HG03565 (cell line): ENCODE results near the gene TMEM212.
"Not testable (repeated sequence)": the region's sequence is repeated elsewhere in the genome, so short reads cannot be mapped to it uniquely, and the experiment has no call there.

Experiments
- ATAC-seq: cut with Tn5 transposase; IDR thresholded peaks from one replicate; pipeline ENCODE4 v1.9.1; 2021; ENCODE audit warnings: mild to moderate bottlenecking, moderate library complexity; ENCODE audit not compliant: unreplicated experiment

The TMEM212 gene

DNA sequence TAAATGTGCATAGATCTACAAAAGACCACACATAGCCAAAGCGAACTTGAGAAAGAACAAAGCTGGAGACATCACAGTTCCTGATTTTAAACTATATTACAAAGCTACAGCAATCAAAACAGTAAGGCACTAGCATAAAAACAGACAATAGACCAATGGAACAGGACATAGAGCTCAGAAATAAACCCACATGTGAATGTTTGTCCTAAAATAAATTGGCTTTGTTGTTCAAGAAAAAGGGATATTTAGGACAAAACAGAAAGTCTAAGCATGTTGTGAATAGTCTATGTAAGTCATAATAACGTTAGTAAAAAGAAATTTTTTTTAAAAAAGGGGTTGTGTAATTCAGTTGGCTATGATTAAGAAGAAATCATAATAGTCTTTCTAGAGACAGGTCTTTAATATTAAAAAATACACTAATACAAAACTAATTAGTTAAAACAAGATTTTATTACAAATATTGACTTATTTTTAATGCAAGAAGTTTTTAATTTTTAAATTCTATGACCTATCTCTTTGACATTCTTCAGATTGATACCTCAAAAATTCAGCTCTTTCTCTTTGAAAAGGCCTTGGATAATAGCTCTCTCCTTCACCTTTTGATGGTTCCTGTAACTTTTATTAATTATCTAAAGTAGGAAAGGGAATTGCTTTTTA lies 11.6 kb downstream of the TMEM212 start:
- ATAC-seq = no peak

DNA sequence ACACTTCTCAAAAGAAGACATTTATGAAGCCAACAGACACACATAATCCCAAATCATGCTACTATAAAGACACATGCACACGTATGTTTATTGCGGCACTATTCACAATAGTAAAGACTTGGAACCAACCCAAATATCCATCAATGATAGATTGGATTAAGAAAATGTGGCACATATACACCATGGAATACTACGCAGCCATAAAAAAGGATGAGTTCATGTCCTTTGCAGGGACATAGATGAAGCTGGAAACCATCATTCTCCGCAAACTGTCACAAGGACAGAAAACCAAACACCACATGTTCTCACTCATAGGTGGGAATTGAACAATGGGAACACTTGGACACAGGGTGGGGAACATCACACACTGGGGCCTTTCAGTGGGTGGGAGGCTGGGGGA lies 15.6 kb downstream of the TMEM212 start:
- not testable (repeated sequence) for ATAC-seq

DNA sequence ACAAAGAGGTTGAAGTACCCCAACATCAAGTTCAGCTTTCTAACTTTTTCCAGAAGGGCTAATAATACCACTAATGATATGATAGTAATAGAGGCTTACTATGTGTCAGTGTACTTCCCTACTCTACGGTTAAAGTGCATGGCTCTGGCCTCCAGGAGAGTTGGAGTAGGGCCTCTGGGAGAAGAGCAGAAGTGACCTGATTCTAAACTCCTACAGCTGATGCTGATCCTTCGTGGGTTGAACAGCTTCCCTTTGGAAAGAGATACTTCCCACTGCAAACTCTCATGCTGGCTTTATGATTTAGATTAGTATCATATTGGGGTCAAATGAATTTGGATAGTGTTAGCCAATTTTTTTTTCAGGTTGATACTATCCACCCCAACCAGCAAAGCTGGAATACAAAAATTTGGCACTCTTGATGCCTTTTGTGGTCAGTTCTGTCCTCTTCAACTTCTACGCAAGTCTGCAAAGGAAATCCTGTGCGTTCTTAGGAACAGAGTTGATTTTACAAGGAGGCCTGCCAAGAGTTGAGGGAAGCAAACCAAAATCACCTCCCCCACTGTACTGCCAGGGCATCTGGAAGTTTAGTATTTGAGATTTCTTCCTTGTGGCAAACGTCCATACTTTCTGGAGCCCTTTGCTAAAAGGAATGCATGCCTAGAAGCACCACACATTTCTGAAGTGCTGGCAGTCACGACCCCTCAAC lies 17.8 kb downstream of the TMEM212 start:
- ATAC-seq = no peak

DNA sequence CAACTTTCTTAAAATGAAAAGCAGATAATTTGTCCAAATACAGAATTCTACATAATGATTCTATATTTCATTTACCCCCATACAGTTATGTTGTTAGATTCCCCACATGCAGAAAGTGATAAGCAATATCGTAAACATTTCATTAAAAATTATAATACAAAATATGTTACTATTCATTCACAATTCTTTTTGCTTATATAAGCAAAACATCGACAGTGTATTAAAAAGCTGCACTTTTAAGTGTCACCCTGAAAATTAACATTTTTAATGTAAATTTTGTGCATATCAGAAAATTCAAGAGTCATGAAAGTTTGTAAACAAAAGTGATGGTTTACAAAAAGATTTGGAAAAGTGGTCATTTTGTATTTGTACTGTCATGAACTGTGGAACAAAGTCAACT lies 19.2 kb downstream of the TMEM212 start:
- no peak for ATAC-seq

DNA sequence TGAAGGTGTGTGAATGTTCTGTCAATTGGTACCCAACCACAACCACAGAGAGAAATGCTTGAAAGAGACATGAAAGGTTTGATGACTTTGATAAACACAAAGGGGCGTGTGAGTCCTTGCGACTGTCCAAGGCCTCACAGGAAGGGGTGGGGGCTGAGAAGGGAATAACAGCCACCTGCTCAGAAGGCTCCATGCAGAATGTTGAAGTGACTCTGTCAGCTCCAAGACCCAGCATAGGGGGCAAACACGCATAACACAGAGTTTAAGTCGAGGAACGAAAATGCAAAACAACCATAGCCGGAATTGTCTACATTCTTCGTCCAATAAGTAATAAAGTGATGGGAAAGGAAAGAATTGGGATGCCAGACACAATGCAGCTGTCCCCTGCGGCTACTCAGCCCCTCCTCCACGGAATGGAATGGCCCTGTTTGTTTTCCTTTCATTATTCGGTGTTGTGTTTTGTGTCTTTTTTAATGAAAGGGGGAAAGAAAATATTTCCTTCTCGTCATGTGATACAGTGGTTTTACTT lies 19.9 kb downstream of the TMEM212 start:
- ATAC-seq = no peak

DNA sequence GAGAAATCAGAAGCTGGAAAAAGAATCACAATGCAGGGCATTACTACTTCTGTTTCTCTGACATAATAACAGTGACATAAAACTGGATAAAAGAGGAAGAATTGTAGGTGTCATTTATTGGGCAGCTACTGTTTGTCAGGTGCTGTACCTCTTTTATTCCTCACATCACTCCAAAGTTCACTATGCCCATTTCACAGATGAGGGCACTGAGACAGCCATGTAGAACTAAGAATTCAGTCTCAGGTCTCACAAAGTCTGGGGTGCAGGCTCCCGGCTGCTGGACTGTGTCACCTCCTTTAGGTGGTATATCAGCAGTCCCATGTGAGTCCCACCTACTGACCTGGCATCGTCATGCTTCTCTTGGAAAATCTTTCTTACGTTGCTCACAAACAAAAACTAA lies 20.8 kb downstream of the TMEM212 start:
- no peak for ATAC-seq

DNA sequence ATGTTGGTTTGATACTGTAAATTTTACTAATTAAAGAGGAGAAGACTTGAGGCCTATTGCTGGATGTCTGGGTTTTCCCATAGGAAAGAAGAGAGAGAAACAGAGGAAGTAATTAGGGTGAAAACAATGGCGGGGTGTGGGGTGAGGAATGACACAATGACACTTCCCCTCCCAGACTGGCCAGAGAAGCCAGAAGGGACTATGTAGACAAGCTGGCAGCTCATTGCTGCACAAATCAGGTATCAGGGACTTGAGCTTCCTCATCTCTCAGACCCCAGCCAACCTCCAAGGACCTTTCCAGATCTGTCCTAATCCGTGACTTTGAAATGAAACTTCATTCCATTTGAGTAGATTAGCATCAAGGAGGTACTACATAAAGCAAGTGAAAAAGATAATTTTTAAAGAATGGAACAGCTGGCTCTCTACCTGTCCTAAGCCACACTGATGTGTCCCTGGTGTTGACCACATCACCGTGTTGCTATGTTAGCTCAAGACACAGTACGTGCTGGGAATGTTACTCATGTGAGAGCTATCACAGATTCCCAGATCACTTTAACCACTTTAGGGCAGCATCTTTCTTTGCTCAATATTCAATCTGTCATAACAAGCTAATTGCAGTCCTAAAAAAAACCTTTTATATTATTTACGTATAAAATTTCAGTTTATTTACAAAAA lies 22.2 kb downstream of the TMEM212 start:
- no peak for ATAC-seq

DNA sequence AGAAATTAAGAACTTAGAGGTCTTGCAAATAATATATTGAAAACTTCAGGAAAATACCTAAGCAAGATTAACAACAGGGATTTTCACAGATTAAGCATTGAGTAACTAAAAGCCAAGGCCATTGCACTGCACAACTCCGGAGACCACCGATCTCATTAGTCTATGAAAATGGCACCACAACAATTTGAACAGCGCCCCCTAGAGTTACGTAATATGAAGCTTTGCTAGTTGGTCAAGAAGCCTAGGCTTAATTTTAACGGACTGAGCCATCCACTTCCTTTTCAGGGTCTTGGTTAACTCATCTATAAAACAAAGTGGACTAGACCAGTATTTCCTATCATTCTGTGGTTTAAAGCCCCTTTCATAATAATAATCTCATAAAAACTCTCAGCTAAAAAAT lies 24.8 kb downstream of the TMEM212 start:
- ATAC-seq = no peak

DNA sequence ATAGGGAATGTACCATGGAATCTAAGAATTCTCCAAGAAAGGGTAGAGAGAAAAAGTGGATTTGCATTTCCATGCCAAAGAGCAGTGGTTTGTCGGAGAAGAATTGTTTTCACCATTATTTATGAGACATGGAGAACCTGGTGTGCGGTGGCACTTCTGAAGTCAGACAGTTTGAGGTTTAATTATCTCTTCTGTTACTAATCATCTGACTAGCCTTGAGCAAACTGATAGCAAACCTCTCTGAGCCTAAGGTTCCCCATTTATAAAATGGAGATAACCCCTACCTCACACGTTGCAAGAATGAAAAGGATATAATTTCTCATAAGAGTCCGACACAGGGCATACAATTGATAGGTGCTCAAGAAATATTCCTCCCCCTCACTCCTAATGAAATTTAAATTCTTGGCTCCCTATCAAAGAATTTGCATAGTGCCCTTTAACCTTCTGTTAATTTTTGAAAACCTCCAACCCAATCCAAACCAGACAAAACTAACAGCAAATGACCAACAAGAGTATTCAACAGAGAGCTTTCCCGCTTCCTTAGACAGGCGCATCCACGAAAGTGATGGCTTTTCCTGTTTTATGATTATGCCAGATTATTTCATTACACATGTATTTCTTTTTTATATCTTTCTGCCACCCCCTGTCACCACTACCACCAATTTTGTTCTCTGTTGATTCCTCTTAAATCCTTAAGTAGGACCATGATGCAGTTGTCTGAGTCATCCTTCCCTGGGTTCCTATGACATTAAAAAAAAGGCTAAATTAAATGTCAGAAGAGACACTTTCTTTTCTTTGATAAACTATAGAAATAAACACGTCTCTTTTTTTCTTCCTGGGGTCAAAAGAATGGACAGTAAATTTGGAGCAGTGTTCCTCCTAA lies 28.5 kb downstream of the TMEM212 start:
- ATAC-seq = no peak

DNA sequence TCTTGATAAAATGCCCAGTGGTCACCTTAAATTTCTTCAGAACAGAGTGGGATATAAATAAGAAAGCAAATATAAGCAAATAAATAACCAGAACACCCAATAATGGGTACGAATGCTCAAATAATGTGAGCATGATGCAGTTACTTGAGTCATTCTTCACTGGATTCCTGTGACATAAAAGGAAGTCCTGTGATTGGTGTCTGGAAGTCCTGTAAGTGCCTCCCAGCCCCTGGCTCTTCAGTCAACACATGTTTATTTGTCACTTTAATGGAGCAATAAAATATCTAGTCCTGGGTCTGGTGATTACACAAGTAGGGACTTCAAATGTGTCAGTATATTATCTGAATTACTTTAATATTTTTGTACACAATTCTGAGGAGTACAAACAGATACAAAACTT lies 30.4 kb downstream of the TMEM212 start:
- no peak for ATAC-seq

DNA sequence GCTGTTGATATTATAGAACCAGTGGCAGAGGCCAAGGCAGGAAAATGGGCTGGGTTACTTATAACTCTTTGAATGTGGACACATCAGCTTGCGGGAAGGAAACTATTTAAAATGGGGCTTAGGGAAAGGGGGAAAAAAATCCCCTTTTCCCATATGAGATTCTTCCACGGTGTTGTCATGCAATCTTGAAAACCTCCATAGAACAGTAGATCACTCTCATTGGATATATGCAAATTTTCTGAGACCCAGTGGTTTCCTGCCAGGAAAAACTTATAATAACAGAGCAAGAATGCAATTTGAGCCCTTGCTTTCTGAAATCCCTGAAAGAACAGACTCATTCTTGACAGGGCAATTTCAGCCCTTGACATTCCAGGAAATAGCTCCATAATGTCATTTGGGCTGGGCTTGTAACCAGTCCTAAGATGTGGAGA lies 31.1 kb downstream of the TMEM212 start:
- no peak for ATAC-seq

DNA sequence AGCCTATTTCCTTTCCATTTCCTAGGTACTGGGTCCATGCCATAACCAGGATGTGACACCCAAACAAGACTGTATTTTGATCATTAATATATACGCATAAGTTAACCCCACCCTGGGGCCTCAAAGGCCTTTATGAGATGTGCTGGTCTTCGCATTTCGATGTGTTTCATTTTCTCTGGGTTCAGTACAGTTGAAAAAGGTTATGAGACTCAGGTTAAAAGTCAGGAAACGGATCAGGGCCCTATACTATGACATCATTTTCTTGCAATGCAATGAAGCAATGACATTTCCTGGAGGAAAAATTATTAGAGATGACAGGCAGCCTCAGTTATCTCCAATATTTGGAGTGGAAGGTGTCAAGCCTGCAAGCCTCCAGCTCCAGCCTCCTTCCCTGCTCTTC lies 31.7 kb downstream of the TMEM212 start:
- no peak for ATAC-seq

DNA sequence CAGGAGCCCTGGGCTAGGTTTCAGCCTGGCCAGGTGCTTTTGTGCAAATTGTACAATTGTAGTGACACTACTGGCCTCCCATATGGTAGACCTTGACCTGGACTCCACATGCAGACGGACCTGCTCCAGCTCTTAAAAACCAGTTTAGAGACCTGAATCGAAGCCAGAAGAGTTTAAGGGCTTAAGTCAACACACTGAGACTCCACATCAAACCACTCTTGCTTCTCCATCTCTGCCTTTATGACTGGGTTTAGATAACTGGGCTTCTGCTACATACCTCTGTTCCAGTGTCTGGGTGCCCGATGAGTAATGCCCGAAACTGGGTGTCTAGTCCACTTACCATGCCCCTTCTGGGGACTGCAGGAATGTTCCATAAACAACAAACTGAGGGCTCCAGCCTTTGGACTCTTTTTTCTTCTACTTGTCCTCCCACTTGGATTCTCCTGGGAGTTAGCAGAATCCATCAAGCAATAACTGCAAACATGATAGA lies 32.8 kb downstream of the TMEM212 start:
- no peak for ATAC-seq

DNA sequence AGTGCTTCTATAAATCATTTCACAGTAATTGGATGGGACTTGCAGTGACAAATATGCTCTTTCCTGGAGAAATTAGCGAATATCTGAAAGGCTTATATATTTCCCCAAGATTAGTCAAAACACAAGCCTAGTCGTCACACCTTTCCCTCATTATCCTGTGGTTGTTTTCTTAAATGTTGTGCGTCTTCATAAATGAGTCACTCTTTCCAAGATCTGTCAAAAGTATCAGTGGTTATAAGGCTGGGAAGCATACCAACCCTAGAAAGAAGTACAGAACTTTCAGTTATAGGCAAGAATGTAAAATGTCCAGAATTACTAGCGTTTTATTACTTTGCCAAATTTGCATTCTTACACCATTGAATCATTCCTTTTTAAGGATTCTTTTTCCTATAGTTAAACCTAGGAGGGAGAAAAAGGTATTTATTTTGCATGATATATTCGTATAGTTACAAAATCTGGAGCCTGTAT lies 33.6 kb downstream of the TMEM212 start:
- no peak for ATAC-seq

DNA sequence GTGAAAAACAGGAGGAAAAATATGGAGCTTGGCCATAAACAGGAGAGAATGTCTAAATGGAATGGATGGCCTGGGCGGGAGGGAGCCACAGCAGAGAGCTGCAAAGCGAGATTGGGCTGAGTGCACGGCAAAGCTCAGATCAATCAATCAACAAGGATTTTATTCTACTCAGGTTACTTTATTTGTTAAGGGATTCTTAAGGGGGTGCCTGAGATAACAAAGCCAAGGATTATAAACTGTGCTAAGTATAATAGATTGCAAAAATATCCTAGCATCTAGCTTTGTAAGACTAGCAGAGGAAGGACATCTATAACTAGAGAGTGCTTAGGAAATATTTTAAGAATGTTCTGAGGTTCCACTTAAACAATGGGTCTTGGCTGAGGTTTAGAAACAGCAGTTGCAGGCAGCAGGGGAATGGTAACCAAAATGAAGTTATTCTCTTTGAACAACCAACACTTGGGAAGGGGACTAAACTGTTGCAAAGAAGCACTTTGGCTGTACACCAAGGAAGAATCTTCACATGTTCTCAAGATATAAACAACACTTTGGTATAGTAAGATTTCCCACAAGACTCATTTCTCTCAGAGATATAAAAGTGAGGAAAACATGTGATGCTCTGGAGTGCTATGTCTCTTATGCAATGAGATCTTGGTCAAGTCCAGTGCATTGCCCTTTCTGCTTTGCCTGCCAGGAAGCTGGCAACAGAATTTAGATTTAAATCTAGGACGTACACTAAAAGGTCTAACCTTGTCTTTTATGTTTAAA lies 35.5 kb downstream of the TMEM212 start:
- no peak for ATAC-seq

DNA sequence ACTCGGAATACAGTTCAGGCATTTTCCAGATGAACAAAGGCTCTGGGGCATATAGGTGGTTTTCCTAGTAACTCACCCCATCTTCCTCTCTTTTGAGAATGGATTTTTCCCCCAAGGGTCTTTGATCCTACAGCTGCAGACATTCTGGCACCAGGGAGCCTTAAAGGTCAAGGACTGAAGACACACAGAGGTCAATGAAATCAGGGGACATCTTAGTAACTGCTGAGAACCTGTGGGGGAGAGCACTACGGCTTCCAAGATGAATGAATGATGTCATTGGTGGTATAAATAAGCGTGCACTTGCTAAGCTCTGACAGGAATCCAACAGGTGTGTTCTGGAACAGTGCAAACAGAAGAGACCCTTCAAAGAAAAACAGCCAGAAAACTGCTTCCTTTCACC lies 36.3 kb downstream of the TMEM212 start:
- ATAC-seq = no peak

DNA sequence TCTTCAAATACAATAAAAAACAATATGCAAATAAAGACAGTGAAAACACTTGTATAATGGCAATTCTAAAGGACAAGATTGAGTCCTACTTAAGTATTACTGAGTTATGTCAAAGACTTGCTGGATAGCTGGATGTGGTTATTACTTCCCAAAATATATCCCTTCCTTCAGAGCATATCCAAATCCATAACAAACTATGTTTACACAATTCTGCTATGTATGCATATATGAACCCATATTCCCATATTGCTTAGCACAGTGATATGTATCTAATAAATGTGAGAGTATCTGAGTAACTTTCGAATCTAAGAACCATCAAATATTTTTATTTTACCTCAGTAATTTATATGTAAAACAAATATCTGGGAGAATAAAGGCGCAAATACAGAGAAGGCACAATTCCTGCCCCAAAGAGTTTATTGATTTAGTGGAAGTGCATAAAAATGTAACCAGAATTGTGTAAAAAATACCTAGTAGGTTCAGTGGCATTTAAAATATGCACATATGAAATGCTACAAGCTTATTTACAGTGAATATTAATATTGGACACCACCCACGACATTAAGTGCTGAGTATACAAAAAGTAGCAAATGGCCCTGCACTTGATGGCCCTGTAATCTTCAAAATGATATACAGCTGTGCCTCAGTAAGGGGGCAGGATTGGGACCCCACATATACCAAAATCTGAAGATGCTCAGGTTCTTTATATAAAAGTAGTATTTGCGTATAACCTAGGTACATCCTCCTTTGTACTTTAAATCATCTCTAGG lies 37.1 kb downstream of the TMEM212 start:
- no peak for ATAC-seq

DNA sequence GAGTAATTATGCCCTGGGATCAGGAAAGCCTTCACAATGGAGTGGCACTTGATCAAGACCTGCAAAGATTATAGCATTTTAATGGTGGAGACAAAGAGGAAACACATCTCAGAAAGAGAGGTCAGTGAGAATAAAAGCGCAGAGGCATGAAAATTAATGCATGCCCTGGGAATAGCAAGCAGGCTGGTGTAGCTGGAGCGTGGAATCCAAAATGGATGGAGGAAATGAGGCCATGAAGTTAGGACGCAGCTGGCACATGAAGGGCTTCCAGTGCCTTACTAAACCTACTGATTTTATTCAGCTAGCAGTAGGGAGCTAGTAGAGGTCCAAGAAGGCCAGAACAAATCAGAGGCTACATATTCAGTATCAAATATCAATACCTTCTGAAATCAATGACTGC lies 38.1 kb downstream of the TMEM212 start:
- ATAC-seq = no peak

DNA sequence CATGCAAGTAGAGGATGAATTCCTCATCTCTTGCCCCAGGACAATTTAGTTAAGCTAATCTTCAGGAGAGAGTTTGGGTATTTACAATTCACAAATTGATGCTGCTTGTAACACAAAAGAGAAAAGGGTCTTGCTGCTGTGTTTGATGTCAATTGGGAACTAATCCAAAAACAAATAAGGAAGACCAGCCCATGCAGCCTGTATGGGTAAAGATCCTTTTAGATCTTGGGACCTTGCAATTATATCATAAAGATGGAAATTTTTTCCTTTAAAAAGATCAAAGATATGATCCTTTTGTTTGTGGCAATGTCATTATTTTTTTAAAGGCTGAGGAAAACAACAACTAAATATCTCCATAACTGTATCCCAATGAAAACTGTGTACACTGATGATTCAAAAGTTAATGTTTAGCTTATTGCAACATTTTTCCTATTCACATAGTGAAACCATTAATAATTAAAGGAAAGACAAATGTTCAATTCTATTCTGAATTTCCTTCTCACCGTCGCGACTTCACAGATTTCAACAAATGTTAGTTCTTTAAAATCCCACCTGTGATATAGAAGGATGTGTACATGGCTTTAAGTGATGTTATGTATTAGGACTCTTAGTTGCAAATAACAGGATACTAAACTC lies 40.2 kb downstream of the TMEM212 start:
- ATAC-seq = no peak
